Femur (tissue), 1 donor: ENCODE measurements around the gene LHFPL4.
"Not testable (repeated sequence)": the region's sequence is repeated elsewhere in the genome, so short reads cannot be mapped to it uniquely, and the experiment has no call there.

Source experiments
- DNase-seq: peaks from one replicate; pipeline ENCODE4 v3.0.0-alpha.2; 2017

LHFPL4 gene

GRCh38 chr3:9534429-9534828, 19.2 kb downstream of the LHFPL4 start:
- no peak for DNase-seq

- no peak for DNase-seq
Observed at GRCh38 chr3:9525078-9525477, 28.5 kb downstream of the LHFPL4 start.

- no peak for DNase-seq
Observed at GRCh38 chr3:9514956-9515355, 38.7 kb downstream of the LHFPL4 start.

- DNase-seq = no peak
Observed at GRCh38 chr3:9514306-9514705, 39.3 kb downstream of the LHFPL4 start.

GRCh38 chr3:9512456-9513045, 41.1 kb downstream of the LHFPL4 start:
- DNase-seq = no peak

GRCh38 chr3:9508781-9509180, 44.8 kb downstream of the LHFPL4 start:
- no peak for DNase-seq

GRCh38 chr3:9507586-9508578, 45.7 kb downstream of the LHFPL4 start:
- no peak for DNase-seq

- peak; percentile 69 for DNase-seq
Observed at GRCh38 chr3:9503283-9503682, 50.3 kb downstream of the LHFPL4 start.

GRCh38 chr3:9501226-9501625, 52.4 kb downstream of the LHFPL4 start:
- no peak for DNase-seq

GRCh38 chr3:9500108-9501050, 53.2 kb downstream of the LHFPL4 start:
- peak; percentile 59 for DNase-seq

- no peak for DNase-seq
Observed at GRCh38 chr3:9499455-9500107, 54.0 kb downstream of the LHFPL4 start.

- DNase-seq = no peak
Observed at GRCh38 chr3:9498781-9499180, 54.8 kb downstream of the LHFPL4 start.

GRCh38 chr3:9497821-9498565, 55.6 kb downstream of the LHFPL4 start:
- no peak for DNase-seq

- no peak for DNase-seq
Observed at GRCh38 chr3:9496893-9497292, 56.7 kb downstream of the LHFPL4 start.

- DNase-seq = not testable (repeated sequence)
Observed at GRCh38 chr3:9494036-9494435, 59.6 kb downstream of the LHFPL4 start.

GRCh38 chr3:9491506-9491905, 62.1 kb downstream of the LHFPL4 start:
- DNase-seq = no peak

GRCh38 chr3:9485248-9485647, 68.4 kb downstream of the LHFPL4 start:
- DNase-seq = no peak

- no peak for DNase-seq
Observed at GRCh38 chr3:9480265-9480664, 73.4 kb downstream of the LHFPL4 start.

GRCh38 chr3:9476935-9477334, 76.7 kb downstream of the LHFPL4 start:
- no peak for DNase-seq

GRCh38 chr3:9474482-9474881, 79.1 kb downstream of the LHFPL4 start:
- no peak for DNase-seq

GRCh38 chr3:9473496-9474065, 80.0 kb downstream of the LHFPL4 start:
- DNase-seq = no peak
